Activated B cell treated with CpG ODN at 0.5 μM for 24 hours (primary cell): Measurements from ENCODE around the gene AASDH. TPM values are rescaled to one million over a fixed set of nuclear protein-coding genes. Genes with fewer than 3 reads are reported as not detected.

Experiments used
- ATAC-seq: fragments of 200-7000 bp; cut with Tn5 transposase; one replicate; pipeline ENCODE4 v1.10.0; 2021; ENCODE audit warnings: low read depth, mild to moderate bottlenecking, moderate library complexity
- CTCF ChIA-PET: fragments of 350-600 bp; sonication (Branson Sonifier 250); formaldehyde crosslinking; loops from one replicate; lab custom pipeline; 2021; ENCODE audit warnings: antibody characterized with exemption; lab: Charles Lee
- POLR2A ChIA-PET: fragments of 350-600 bp; sonication (Branson Sonifier 250); formaldehyde crosslinking; loops from one replicate; lab custom pipeline; 2021; ENCODE audit warnings: antibody characterized with exemption; lab: Charles Lee
- DNase-seq: peaks from one replicate; pipeline ENCODE4 v3.0.0; 2022
- H3K27ac Mint-ChIP-seq: one replicate; pipeline ENCODE4 v1.8.0; 2020; ENCODE audit warnings: mixed read lengths
- H3K27me3 Mint-ChIP-seq: one replicate; pipeline ENCODE4 v1.8.0; 2021; ENCODE audit warnings: mixed read lengths
- H3K36me3 Mint-ChIP-seq: one replicate; pipeline ENCODE4 v1.8.0; 2021; ENCODE audit warnings: low read depth, mixed read lengths
- H3K4me1 Mint-ChIP-seq: one replicate; pipeline ENCODE4 v1.8.0; 2021; ENCODE audit warnings: mixed read lengths
- H3K4me3 Mint-ChIP-seq: one replicate; pipeline ENCODE4 v1.8.0; 2020; ENCODE audit warnings: mild to moderate bottlenecking, mixed read lengths
- H3K9me3 Mint-ChIP-seq: one replicate; pipeline ENCODE4 v1.8.0; 2020; ENCODE audit warnings: mixed read lengths
- intact Hi-C: fragments of 100-400 bp; cut with micrococcal nuclease; formaldehyde crosslinking; loops from one replicate; pipeline ENCODE4 v1.15.1; 2024
- total RNA-seq: library from RNA; stranded (reverse); gene quantifications from 2 replicates; pipeline ENCODE4 v1.2.3, GENCODE V29; 2022
- TF ChIP-seq, protein P1 (sequence below): fragments of 200-600 bp; IDR thresholded peaks from one replicate; pipeline ENCODE4 v1.8.0; 2022; ENCODE audit warnings: antibody characterized with exemption, mild to moderate bottlenecking

The AASDH gene
- total RNA-seq, 1 donor from 2014 or later: 12.8 TPM

GRCh38 chr4:56301997-56302496 lies 85.2 kb downstream of the AASDH start:
- ChIA-PET CTCF (interaction anchor here (3.4 kb wide), 1 partner anchor 354 kb away, joined by 24 read pairs; the partner anchor contains the start of gene CEP135), POLR2A (no interaction called here)
- TF ChIP-seq, protein P1, sequence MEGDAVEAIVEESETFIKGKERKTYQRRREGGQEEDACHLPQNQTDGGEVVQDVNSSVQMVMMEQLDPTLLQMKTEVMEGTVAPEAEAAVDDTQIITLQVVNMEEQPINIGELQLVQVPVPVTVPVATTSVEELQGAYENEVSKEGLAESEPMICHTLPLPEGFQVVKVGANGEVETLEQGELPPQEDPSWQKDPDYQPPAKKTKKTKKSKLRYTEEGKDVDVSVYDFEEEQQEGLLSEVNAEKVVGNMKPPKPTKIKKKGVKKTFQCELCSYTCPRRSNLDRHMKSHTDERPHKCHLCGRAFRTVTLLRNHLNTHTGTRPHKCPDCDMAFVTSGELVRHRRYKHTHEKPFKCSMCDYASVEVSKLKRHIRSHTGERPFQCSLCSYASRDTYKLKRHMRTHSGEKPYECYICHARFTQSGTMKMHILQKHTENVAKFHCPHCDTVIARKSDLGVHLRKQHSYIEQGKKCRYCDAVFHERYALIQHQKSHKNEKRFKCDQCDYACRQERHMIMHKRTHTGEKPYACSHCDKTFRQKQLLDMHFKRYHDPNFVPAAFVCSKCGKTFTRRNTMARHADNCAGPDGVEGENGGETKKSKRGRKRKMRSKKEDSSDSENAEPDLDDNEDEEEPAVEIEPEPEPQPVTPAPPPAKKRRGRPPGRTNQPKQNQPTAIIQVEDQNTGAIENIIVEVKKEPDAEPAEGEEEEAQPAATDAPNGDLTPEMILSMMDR: no peak
- Mint-ChIP-seq H3K4me3 (no peak overlapping the region), H3K27ac (no peak overlapping the region), H3K4me1 (peaks cover 6% of the 10 kb centered on the region), H3K36me3 (no peaks in the 10 kb centered on the region), H3K9me3 (no peaks in the 10 kb centered on the region), H3K27me3 (no peaks in the 10 kb centered on the region)
- DNase-seq (no peak), ATAC-seq (no peak)
- intact Hi-C loops: loop anchor here (1.0 to 10.0 kb wide), 6 partner anchors 253 to 1117 kb away; partner anchors contain the start of genes CEP135 and CLOCK

GRCh38 chr4:56301181-56301996 lies 85.9 kb downstream of the AASDH start:
- Mint-ChIP-seq H3K4me1 (peaks cover 6% of the 10 kb centered on the region), H3K4me3 (no peak overlapping the region), H3K27me3 (no peaks in the 10 kb centered on the region), H3K9me3 (no peaks in the 10 kb centered on the region), H3K27ac (no peak overlapping the region), H3K36me3 (no peaks in the 10 kb centered on the region)
- TF ChIP-seq, protein P1: no peak
- ChIA-PET CTCF (interaction anchor here (0.6 to 3.4 kb wide), 3 partner anchors 319 to 1984 kb away, joined by 3 to 24 read pairs (median 4); partner anchors contain the start of gene CEP135), POLR2A (no interaction called here)
- DNase-seq (no peak), ATAC-seq (peak; percentile 68)
- intact Hi-C loops: loop anchor here (1.0 to 10.0 kb wide), 6 partner anchors 252 to 1117 kb away; partner anchors contain the start of genes CEP135 and CLOCK

DNA sequence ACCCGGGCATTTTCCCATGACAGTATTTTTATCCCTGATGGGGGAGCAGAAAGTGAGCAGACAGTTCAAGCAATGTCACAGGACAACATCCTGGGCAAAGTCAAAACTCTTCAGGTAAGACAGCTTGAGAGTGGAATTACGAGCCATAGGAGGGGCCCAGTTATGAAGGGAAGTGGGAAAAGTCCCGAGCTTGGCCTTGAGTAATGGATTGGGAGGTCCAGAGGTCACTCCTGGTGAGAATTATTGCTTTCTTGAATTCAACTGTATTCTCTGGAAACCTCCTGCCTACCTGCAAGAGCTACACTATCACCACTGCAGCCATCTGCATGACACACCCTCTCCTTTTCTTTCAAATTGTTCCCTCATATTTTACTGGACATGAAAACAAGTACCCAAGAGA lies 89.1 kb downstream of the AASDH start:
- DNase-seq (no peak), ATAC-seq (no peak)
- Mint-ChIP-seq H3K36me3 (no peaks in the 10 kb centered on the region), H3K4me1 (peaks cover 6% of the 10 kb centered on the region), H3K9me3 (no peaks in the 10 kb centered on the region), H3K27ac (no peak overlapping the region), H3K4me3 (no peak overlapping the region), H3K27me3 (no peaks in the 10 kb centered on the region)
- ChIA-PET CTCF (no interaction called here), POLR2A (no interaction called here)
- intact Hi-C loops: no loop called here
- TF ChIP-seq, protein P1: no peak

- ChIA-PET CTCF (no interaction called here), POLR2A (no interaction called here)
- H3K4me3 Mint-ChIP-seq: no peak overlapping the region
- no peak overlapping the region for H3K27ac Mint-ChIP-seq
- DNase-seq (no peak), ATAC-seq (no peak)
- H3K27me3 Mint-ChIP-seq: no peaks in the 10 kb centered on the region
- intact Hi-C loops: no loop called here
- TF ChIP-seq, protein P1: no peak
- H3K4me1 Mint-ChIP-seq: peaks cover 6% of the 10 kb centered on the region
- H3K9me3 Mint-ChIP-seq: no peaks in the 10 kb centered on the region
- H3K36me3 Mint-ChIP-seq: no peaks in the 10 kb centered on the region
These were observed 89.5 kb downstream of the AASDH start for GRCh38 chr4:56297776-56298175.

GRCh38 chr4:56296526-56296925 lies 90.8 kb downstream of the AASDH start:
- H3K4me1 Mint-ChIP-seq: peaks cover 4% of the 10 kb centered on the region
- no peaks in the 10 kb centered on the region for H3K36me3 Mint-ChIP-seq
- ATAC-seq (no peak), DNase-seq (no peak)
- no peak overlapping the region for H3K27ac Mint-ChIP-seq
- H3K27me3 Mint-ChIP-seq: no peaks in the 10 kb centered on the region
- TF ChIP-seq, protein P1: no peak
- ChIA-PET CTCF (no interaction called here), POLR2A (no interaction called here)
- H3K4me3 Mint-ChIP-seq: no peak overlapping the region
- intact Hi-C loops: no loop called here
- H3K9me3 Mint-ChIP-seq: no peaks in the 10 kb centered on the region
